GM23248 (cell line): ENCODE measurements around the gene IPO9.

Experiments used
- EZH2 ChIP-seq: fragments of 200-600 bp; sonication (generic); IDR thresholded peaks from 2 replicates; pipeline ENCODE4 v1.6.1; 2018; ENCODE audit warnings: antibody characterized with exemption, mild to moderate bottlenecking; ENCODE audit not compliant: insufficient read depth, poor library complexity, severe bottlenecking
- EZH2phosphoT487 ChIP-seq: fragments of 200-600 bp; sonication (generic); IDR thresholded peaks from 2 replicates; pipeline ENCODE4 v1.6.1; 2018; ENCODE audit warnings: antibody characterized with exemption, moderate library complexity, mild to moderate bottlenecking, low read depth; ENCODE audit not compliant: insufficient read depth

GRCh38 chr1:201809876-201810275, 19.1 kb upstream of the IPO9 start:
- TF ChIP-seq EZH2 (no peak), EZH2phosphoT487 (no peak)
